SK-N-SH (cell line): ENCODE results near the gene PAWR. TPM values are rescaled to one million over a fixed set of nuclear protein-coding genes. Genes with fewer than 3 reads are reported as not detected.

ENCODE experiments used
- CTCF ChIA-PET: fragments of 300-600, 350-600 bp; formaldehyde crosslinking; extraction: SDS; loops from one replicate; lab custom pipeline; 2021; lab: Yijun Ruan, JAX
- POLR2A ChIA-PET: fragments of 350-600 bp; sonication (Branson Sonifier 250); formaldehyde crosslinking; extraction: SDS; loops from one replicate; lab custom pipeline; 2020; ENCODE audit warnings: antibody characterized with exemption, inconsistent platforms; lab: Yijun Ruan, JAX
- DNase-seq: peaks from one replicate; pipeline ENCODE4 v3.0.0; 2012
- H2AFZ ChIP-seq: fragments of 200-600 bp; sonication (generic); 2 replicates; pipeline ENCODE4 v1.8.1; 2016; ENCODE audit warnings: antibody characterized with exemption, mild to moderate bottlenecking, low read depth
- H3F3A ChIP-seq: fragments of 200-600 bp; sonication (generic); replicated peaks from 2 replicates; pipeline ENCODE3; 2016; ENCODE audit warnings: antibody characterized with exemption, mild to moderate bottlenecking; ENCODE audit not compliant: insufficient read depth
- H3K27ac ChIP-seq, 2 experiments: fragments of 200-500 bp in 1 of 2; fragments of 200-600 bp in 1 of 2; sonication (Bioruptor generic) in 1 of 2; sonication (generic), shearing (Covaris generic) in 1 of 2; 2 replicates each; pipeline versions ENCODE4 v1.5.1 to v1.6.1; 2014 to 2016; ENCODE audit warnings: low read depth in 2 of 2, inconsistent platforms in 1 of 2, low read length in 1 of 2, mild to moderate bottlenecking in 1 of 2, mixed read lengths in 1 of 2
- H3K27me3 ChIP-seq: fragments of 200-600 bp; sonication (generic), shearing (Covaris generic); 2 replicates; pipeline ENCODE4 v1.6.1; 2016; ENCODE audit warnings: mixed run types; ENCODE audit not compliant: insufficient read depth
- H3K36me3 ChIP-seq, 2 experiments: fragments of 200-500 bp in 1 of 2; fragments of 200-600 bp in 1 of 2; sonication (Bioruptor generic) in 1 of 2; sonication (generic) in 1 of 2; replicated peaks in 1 of 2; 2 replicates each; pipeline versions ENCODE3 to v1.5.1; 2014 to 2016; ENCODE audit warnings: low read length in 1 of 2, mild to moderate bottlenecking in 1 of 2; ENCODE audit not compliant: insufficient read depth in 2 of 2, control insufficient read depth in 1 of 2
- H3K4me1 ChIP-seq, 2 experiments: fragments of 200-500 bp in 1 of 2; fragments of 200-600 bp in 1 of 2; sonication (Bioruptor generic) in 1 of 2; sonication (generic), shearing (Covaris generic) in 1 of 2; 2 replicates each; pipeline versions ENCODE4 v1.5.1 to v1.6.1; 2014 to 2016; ENCODE audit warnings: low read depth in 1 of 2, low read length in 1 of 2, mixed run types in 1 of 2; ENCODE audit not compliant: insufficient read depth in 2 of 2, control insufficient read depth in 1 of 2
- H3K4me2 ChIP-seq: fragments of 200-600 bp; sonication (generic), shearing (Covaris generic); 2 replicates; pipeline ENCODE4 v1.6.1; 2017; ENCODE audit warnings: mixed run types
- H3K4me3 ChIP-seq, 2 experiments: fragments of 200-500 bp in 1 of 2; fragments of 200-600 bp in 1 of 2; sonication (Bioruptor generic) in 1 of 2; sonication (generic), shearing (Covaris generic) in 1 of 2; 2 replicates each; pipeline versions ENCODE4 v1.5.1 to v1.8.1; 2014 to 2016; ENCODE audit warnings: low read depth in 2 of 2, inconsistent platforms in 1 of 2, low read length in 1 of 2, mild to moderate bottlenecking in 1 of 2, mixed read lengths in 1 of 2, moderate library complexity in 1 of 2
- H3K79me2 ChIP-seq: fragments of 200-600 bp; sonication (generic); 2 replicates; pipeline ENCODE4 v1.8.1; 2017; ENCODE audit warnings: mild to moderate bottlenecking; ENCODE audit not compliant: insufficient read depth
- H3K9ac ChIP-seq: fragments of 200-600 bp; sonication (generic); 2 replicates; pipeline ENCODE4 v1.6.1; 2017; ENCODE audit warnings: mixed run types
- H3K9me2 ChIP-seq: fragments of 200-600 bp; sonication (generic); 2 replicates; pipeline ENCODE4 v1.6.1; 2017; ENCODE audit warnings: mixed run types
- H3K9me3 ChIP-seq: fragments of 200-600 bp; sonication (generic); 2 replicates; pipeline ENCODE4 v1.6.1; 2017; ENCODE audit warnings: mixed run types, mild to moderate bottlenecking, moderate library complexity
- H4K20me1 ChIP-seq: fragments of 200-600 bp; sonication (generic); 2 replicates; pipeline ENCODE4 v1.6.1; 2017; ENCODE audit warnings: mild to moderate bottlenecking, mixed run types; ENCODE audit not compliant: insufficient read depth
- CHD2 ChIP-seq: fragments of 150-350 bp; IDR thresholded peaks from 2 replicates; pipeline ENCODE4 v1.6.1; 2018; ENCODE audit warnings: low read length; ENCODE audit not compliant: partially characterized antibody
- CTCF ChIP-seq: fragments of 200-600 bp; sonication (generic); IDR thresholded peaks from 2 replicates; pipeline ENCODE4 v1.6.1; 2017; ENCODE audit warnings: antibody characterized with exemption, mild to moderate bottlenecking, moderate library complexity
- FOXJ3 ChIP-seq: sonication (generic); formaldehyde crosslinking; IDR thresholded peaks from 2 replicates; pipeline ENCODE4 v1.5.1; 2020; ENCODE audit warnings: mild to moderate bottlenecking, missing genetic modification reagents
- GABPA ChIP-seq: IDR thresholded peaks from 2 replicates; pipeline ENCODE4 v1.4.0; 2012; ENCODE audit warnings: low read depth, mild to moderate bottlenecking
- IRF3 ChIP-seq: fragments of 150-350 bp; IDR thresholded peaks from 2 replicates; pipeline ENCODE4 v1.6.1; 2016; ENCODE audit warnings: mild to moderate bottlenecking, low read depth, low read length
- PBX3 ChIP-seq: IDR thresholded peaks from 2 replicates; pipeline ENCODE4; 2012
- RCOR1 ChIP-seq: fragments of 150-350 bp; IDR thresholded peaks from 2 replicates; pipeline ENCODE4 v1.6.1; 2017; ENCODE audit warnings: antibody characterized with exemption, low read length
- REST ChIP-seq: IDR thresholded peaks from 2 replicates; pipeline ENCODE4 v1.6.1; 2012; ENCODE audit warnings: mild to moderate bottlenecking, low read depth, low read length, moderate library complexity
- TCF12 ChIP-seq: IDR thresholded peaks from 2 replicates; pipeline ENCODE4 v1.4.0; 2012
- TEAD4 ChIP-seq: IDR thresholded peaks from 2 replicates; pipeline ENCODE4 v1.4.0; 2012; ENCODE audit warnings: mild to moderate bottlenecking, borderline replicate concordance; ENCODE audit not compliant: insufficient read depth
- ZBTB33 ChIP-seq: IDR thresholded peaks from 2 replicates; pipeline ENCODE4 v1.4.0; 2012; ENCODE audit warnings: low read depth, borderline replicate concordance
- WGBS: methylation state at CpG from one replicate; pipeline ENCODE4 v1.1.6; 2017; ENCODE audit warnings: low lambda C conversion rate; 5-methylcytosine and 5-hydroxymethylcytosine counted together
- polyA plus RNA-seq, 3 experiments: library from polyadenylated mRNA; depleted of rRNA; stranded (reverse); fragments of >200 nt; gene quantifications; 2 replicates each; pipeline ENCODE4 v1.2.3, GENCODE V29; 2012

The PAWR gene
- polyA plus RNA-seq, 1 of the 3 experiments (the other 2 are of a cell fraction): 1.8 TPM

GRCh38 chr12:79678306-79678705 is 12.5 kb downstream of the PAWR start:
- ChIA-PET POLR2A (no interaction called here), CTCF (no interaction called here)
- Histone ChIP-seq H3K9me2 (no peaks in the 10 kb centered on the region), H3K9ac (no peak overlapping the region), H3K79me2 (peaks cover 30% of the 10 kb centered on the region), H3K4me2 (no peak overlapping the region), H4K20me1 (no peaks in the 10 kb centered on the region), H3K36me3 (no peaks in the 10 kb centered on the region), H3K4me3 (no peak overlapping the region), H3K27ac (no peak overlapping the region), H3K9me3 (no peaks in the 10 kb centered on the region), H3K4me1 (no peaks in the 10 kb centered on the region), H3F3A (no peaks in the 10 kb centered on the region), H3K27me3 (no peaks in the 10 kb centered on the region), H2AFZ (no peak overlapping the region)
- no peak for DNase-seq
- no peak for TF ChIP-seq TCF12
- TF ChIP-seq PBX3: no peak
- TF ChIP-seq REST: no peak
- no peak for TF ChIP-seq IRF3
- no peak for TF ChIP-seq CHD2
- no peak for TF ChIP-seq CTCF

- H3F3A ChIP-seq: no peaks in the 10 kb centered on the region
- ChIA-PET CTCF (no interaction called here), POLR2A (no interaction called here)
- no peaks in the 10 kb centered on the region for H3K9me3 ChIP-seq
- H3K36me3 ChIP-seq: peaks cover 0 to 3% of the 10 kb centered on the region in 2 experiments
- H3K4me3 ChIP-seq: no peak overlapping the region
- H3K4me1 ChIP-seq: no peaks in the 10 kb centered on the region
- peaks cover 34% of the 10 kb centered on the region for H3K79me2 ChIP-seq
- no peak for DNase-seq
- H2AFZ ChIP-seq: no peak overlapping the region
- no peak overlapping the region for H3K9ac ChIP-seq
- H4K20me1 ChIP-seq: no peaks in the 10 kb centered on the region
- no peaks in the 10 kb centered on the region for H3K9me2 ChIP-seq
- no peak overlapping the region for H3K27ac ChIP-seq
- H3K4me2 ChIP-seq: no peak overlapping the region
- no peaks in the 10 kb centered on the region for H3K27me3 ChIP-seq
- 9% methylated on average over 2 of the region's 2 CpGs for WGBS
- TF ChIP-seq REST: no peak
- no peak for TF ChIP-seq GABPA
- no peak for TF ChIP-seq TEAD4
- no peak for TF ChIP-seq RCOR1
- no peak for TF ChIP-seq PBX3
- TF ChIP-seq ZBTB33: no peak
- no peak for TF ChIP-seq TCF12
- no peak for TF ChIP-seq FOXJ3
Observed at GRCh38 chr12:79677672-79678071, 13.1 kb downstream of the PAWR start.
